ENCODE measurements around the gene SLX9.

The SLX9 gene, protein sequence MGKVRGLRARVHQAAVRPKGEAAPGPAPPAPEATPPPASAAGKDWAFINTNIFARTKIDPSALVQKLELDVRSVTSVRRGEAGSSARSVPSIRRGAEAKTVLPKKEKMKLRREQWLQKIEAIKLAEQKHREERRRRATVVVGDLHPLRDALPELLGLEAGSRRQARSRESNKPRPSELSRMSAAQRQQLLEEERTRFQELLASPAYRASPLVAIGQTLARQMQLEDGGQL

GRCh38 chr21:44939532-44940115 lies at the start of gene SLX9:
Gene SLX9 (plus strand): TSS chr21:44940029. CDS start chr21:44940058, 29 bp downstream.
- H3K4me3 ChIP-seq (replicated peaks in 1 of 2; ENCODE audit: low read depth in 2 of 2, low read length in 2 of 2) = peak within 1 kb of the TSS; percentile 98 to 99
- no peak for TF ChIP-seq CTCF (IDR thresholded peaks at IDR 0.05; ENCODE audit: low read depth, low read length)
- DNase-seq (ENCODE audit: low read depth in 2 of 2) = peak; percentile 73 to 82

DNA sequence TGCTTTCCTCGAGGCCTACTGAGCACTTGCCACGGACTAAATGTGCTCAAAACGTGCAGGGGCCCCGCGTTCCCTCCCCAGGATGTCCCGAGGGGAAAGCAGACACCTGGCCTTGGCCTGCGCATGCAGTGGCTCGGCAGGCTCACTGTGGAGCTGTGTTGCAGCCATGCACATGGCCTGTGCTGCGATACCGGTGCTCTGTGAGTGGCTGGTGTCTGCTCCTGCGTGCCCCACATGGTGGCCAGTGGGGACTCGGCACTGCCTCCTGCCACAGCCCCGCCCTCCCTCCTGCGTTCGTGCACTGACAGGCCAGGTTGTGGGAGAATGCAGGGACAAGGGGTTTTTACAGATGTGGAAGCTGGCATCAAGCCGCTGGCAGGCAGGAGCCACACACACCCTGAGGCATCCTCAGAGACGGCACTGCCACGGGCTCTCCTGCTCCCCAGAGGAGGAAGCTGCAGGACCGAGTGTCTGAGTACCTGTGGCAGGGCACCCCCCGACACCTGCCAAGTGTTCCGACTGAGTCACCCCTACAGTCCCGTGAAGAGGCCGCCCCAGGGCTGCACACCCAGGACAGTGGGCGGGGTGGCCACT lies 49.4 kb upstream of the SLX9 start:
- no peak for TF ChIP-seq CTCF (IDR thresholded peaks at IDR 0.05; ENCODE audit: low read depth, low read length)
- DNase-seq (ENCODE audit: low read depth in 2 of 2) = no peak
- no peak overlapping the region for H3K4me3 ChIP-seq (replicated peaks in 1 of 2; ENCODE audit: low read depth in 2 of 2, low read length in 2 of 2)

- no peak for TF ChIP-seq CTCF (IDR thresholded peaks at IDR 0.05; ENCODE audit: low read depth, low read length)
- no peak for DNase-seq (ENCODE audit: low read depth in 2 of 2)
Measured at GRCh38 chr21:44890961-44891541, 48.8 kb upstream of the SLX9 start.

GRCh38 chr21:44891631-44892031 lies 48.2 kb upstream of the SLX9 start:
- H3K4me3 ChIP-seq (replicated peaks in 1 of 2; ENCODE audit: low read depth in 2 of 2, low read length in 2 of 2) = no peak overlapping the region
- no peak for TF ChIP-seq CTCF (IDR thresholded peaks at IDR 0.05; ENCODE audit: low read depth, low read length)
- DNase-seq (ENCODE audit: low read depth in 2 of 2) = no peak

More at GRCh38 chr21:44890961-44891541, 48.8 kb upstream of the SLX9 start:
- H3K4me3 ChIP-seq (replicated peaks in 1 of 2; ENCODE audit: low read depth in 2 of 2, low read length in 2 of 2) = no peak overlapping the region

GRCh38 chr21:44892095-44892494 lies 47.7 kb upstream of the SLX9 start:
- TF ChIP-seq CTCF (IDR thresholded peaks at IDR 0.05; ENCODE audit: low read depth, low read length) = no peak
- no peak for DNase-seq (ENCODE audit: low read depth in 2 of 2)
- H3K4me3 ChIP-seq (replicated peaks in 1 of 2; ENCODE audit: low read depth in 2 of 2, low read length in 2 of 2) = no peak overlapping the region

- DNase-seq (ENCODE audit: low read depth in 2 of 2) = peak; percentile 64 to 65
- peak; percentile 97 for TF ChIP-seq CTCF (IDR thresholded peaks at IDR 0.05; ENCODE audit: low read depth, low read length)
Measured at GRCh38 chr21:44892536-44893277, 47.1 kb upstream of the SLX9 start.

More at GRCh38 chr21:44892536-44893277, 47.1 kb upstream of the SLX9 start:
- no peak overlapping the region for H3K4me3 ChIP-seq (replicated peaks in 1 of 2; ENCODE audit: low read depth in 2 of 2, low read length in 2 of 2)

All from cardiac fibroblast (primary cell).